ENCODE data around the gene UQCRHL. TPM values are rescaled to one million over a fixed set of nuclear protein-coding genes. Genes with fewer than 3 reads are reported as not detected.
A peak's percentile ranks its signal among the peaks of the same experiment; 100 is the strongest.

Gene UQCRHL
- total and polyA plus RNA-seq, 11 donors, result 2.0 to 9.8 (median 4.2) TPM

DNA sequence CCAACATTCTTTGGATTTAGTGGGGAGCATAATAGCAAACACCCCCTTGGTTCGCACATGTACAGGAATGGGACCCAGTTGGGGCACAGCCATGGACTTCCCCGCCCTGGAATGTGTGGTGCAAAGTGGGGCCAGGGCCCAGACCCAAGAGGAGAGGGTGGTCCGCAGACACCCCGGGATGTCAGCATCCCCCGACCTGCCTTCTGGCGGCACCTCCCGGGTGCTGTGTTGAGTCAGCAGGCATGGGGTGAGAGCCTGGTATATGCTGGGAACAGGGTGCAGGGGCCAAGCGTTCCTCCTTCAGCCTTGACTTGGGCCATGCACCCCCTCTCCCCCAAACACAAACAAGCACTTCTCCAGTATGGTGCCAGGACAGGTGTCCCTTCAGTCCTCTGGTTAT is 21.8 kb downstream of the UQCRHL start:
- TF ChIP-seq, protein P1, sequence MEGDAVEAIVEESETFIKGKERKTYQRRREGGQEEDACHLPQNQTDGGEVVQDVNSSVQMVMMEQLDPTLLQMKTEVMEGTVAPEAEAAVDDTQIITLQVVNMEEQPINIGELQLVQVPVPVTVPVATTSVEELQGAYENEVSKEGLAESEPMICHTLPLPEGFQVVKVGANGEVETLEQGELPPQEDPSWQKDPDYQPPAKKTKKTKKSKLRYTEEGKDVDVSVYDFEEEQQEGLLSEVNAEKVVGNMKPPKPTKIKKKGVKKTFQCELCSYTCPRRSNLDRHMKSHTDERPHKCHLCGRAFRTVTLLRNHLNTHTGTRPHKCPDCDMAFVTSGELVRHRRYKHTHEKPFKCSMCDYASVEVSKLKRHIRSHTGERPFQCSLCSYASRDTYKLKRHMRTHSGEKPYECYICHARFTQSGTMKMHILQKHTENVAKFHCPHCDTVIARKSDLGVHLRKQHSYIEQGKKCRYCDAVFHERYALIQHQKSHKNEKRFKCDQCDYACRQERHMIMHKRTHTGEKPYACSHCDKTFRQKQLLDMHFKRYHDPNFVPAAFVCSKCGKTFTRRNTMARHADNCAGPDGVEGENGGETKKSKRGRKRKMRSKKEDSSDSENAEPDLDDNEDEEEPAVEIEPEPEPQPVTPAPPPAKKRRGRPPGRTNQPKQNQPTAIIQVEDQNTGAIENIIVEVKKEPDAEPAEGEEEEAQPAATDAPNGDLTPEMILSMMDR (IDR thresholded peaks at IDR 0.05), result no peak
- no peak for TF ChIP-seq POLR2A (IDR thresholded peaks at IDR 0.05)
- intact Hi-C loops (cut with DNase I), result loop anchor here in 1 of 10 donors (5.0 kb wide), 1 partner anchor 267 kb away; no protein-coding TSS in a partner anchor
- Histone ChIP-seq H3K4me3 (no peak overlapping the region), H3K27ac (no peak overlapping the region), H3K9me3 (no peaks in the 10 kb centered on the region), H3K36me3 (peaks cover 0 to 35% (median 9%) of the 10 kb centered on the region in 9 donors), H3K4me1 (peaks cover 0 to 12% (median 5%) of the 10 kb centered on the region in 12 donors), H3K27me3 (no peaks in the 10 kb centered on the region)
- peak in 2 of 4 donors; percentile 5 to 6 for ATAC-seq
- DNase-seq, result no peak
- 88 to 97% (median 95%) methylated on average over 7 to 8 of the region's 8 CpGs for WGBS, 4 donors

DNA sequence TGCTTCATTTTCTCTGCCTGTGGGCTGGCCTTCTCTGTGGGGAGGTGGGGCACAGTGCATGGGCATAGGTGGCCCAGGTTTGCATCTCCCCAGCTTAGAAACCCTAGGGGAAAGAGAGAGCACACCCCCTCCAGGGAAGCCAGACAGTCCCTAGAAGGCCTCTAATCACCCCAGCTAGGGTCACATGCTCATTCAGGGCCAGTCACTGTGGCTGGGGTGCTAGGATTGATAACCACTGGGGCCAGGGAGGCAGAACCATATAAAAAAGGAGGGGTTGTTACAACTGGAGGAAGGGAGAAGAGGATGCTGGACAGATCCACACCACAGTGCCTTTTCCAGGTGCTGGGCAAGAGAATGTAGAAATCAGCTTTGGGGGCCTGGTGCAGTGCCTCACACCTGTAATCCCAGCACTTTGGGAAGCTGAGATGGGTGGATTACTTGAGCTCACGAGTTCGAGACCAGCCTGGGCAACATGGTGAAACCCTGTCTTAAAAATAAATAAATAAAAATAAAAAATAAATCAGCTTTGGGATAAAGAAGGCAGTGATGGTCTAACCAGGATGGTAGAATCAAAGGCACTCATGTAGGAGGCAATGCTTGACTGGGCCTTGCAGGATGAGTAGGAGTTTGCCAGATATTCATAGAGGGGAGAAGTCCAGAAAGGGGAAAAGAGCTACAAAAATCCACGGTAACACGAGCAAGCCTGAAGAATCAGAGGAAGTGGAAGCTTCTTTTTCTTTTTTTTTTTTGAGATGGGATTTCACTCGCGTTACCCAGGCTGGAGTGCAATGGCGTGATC is 29.3 kb downstream of the UQCRHL start:
- H3K27me3 ChIP-seq, result no peaks in the 10 kb centered on the region
- DNase-seq (no peak), ATAC-seq (no peak)
- no peaks in the 10 kb centered on the region for H3K9me3 ChIP-seq
- no peak for TF ChIP-seq POLR2A (IDR thresholded peaks at IDR 0.05)
- TF ChIP-seq, protein P1 (IDR thresholded peaks at IDR 0.05), result no peak
- H3K27ac ChIP-seq, result no peak overlapping the region
- 82 to 90% (median 85%) methylated on average over 7 of the region's 7 CpGs for WGBS, 4 donors
- H3K4me1 ChIP-seq, result peaks cover 0 to 4% (median 0%) of the 10 kb centered on the region in 12 donors
- intact Hi-C loops (cut with DNase I), result no loop called here
- peaks cover 0 to 86% (median 54%) of the 10 kb centered on the region in 9 donors for H3K36me3 ChIP-seq
- no peak overlapping the region for H3K4me3 ChIP-seq

DNA sequence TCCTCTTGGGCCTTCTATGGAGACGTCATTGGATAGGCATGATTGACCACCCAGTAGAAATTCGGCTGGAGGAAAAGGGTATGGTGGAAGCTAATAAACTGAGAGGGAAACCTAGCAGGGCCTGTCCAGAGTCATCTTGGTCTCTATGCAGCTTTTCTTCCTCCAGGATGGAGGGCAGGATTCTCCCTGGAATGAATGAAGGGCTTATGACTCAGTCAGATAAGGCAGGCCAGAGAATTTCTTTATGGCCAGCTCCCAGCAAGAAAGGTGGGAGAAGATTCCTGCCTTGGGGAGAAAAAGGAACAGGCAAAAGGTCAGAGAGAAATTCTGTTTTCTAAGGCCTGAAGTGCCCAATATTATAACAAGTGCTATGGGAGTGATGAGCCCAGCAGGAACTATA is 31.7 kb downstream of the UQCRHL start:
- no peaks in the 10 kb centered on the region for H3K9me3 ChIP-seq
- 70 to 89% (median 81%) methylated on average over 2 of the region's 2 CpGs for WGBS, 4 donors

More for the DNA sequence above, 31.7 kb downstream of the UQCRHL start:
- intact Hi-C loops (cut with DNase I), result no loop called here
- no peak overlapping the region for H3K4me3 ChIP-seq
- DNase-seq (no peak), ATAC-seq (no peak)
- peaks cover 0 to 4% (median 0%) of the 10 kb centered on the region in 12 donors for H3K4me1 ChIP-seq
- H3K27ac ChIP-seq, result no peak overlapping the region
- peaks cover 0 to 90% (median 65%) of the 10 kb centered on the region in 9 donors for H3K36me3 ChIP-seq
- TF ChIP-seq, protein P1 (IDR thresholded peaks at IDR 0.05), result no peak
- TF ChIP-seq POLR2A (IDR thresholded peaks at IDR 0.05), result no peak
- no peaks in the 10 kb centered on the region for H3K27me3 ChIP-seq

Data from heart left ventricle (tissue), 16 donors.